HCT116 (cell line): ENCODE results near the gene NCKAP5. TPM values are rescaled to one million over a fixed set of nuclear protein-coding genes. Genes with fewer than 3 reads are reported as not detected.

ENCODE experiments used
- ATAC-seq: fragments of 200-7000 bp; cut with Tn5 transposase; 2 replicates; pipeline ENCODE4 v1.9.1; 2020; ENCODE audit warnings: mild to moderate bottlenecking, moderate library complexity
- BruUV-seq: library from RNA; stranded (reverse); fragments of 400-500 nt; replicated peaks from 2 replicates; lab custom pipeline; 2021; lab: Mats Ljungman, UMichigan
- CTCF ChIA-PET: fragments of 300-600 bp; sonication (Branson Sonifier 250); formaldehyde crosslinking; loops from one replicate; lab custom pipeline; 2021; ENCODE audit warnings: antibody characterized with exemption; lab: Charles Lee
- POLR2A ChIA-PET: fragments of 300-600, 350-600 bp; sonication (Branson Sonifier 250); formaldehyde crosslinking; loops from one replicate; lab custom pipeline; 2021; ENCODE audit warnings: antibody characterized with exemption; lab: Charles Lee
- RAD21 ChIA-PET, 2 experiments: fragments of 300-600 bp; sonication (Branson Sonifier 250); formaldehyde crosslinking; loops; one replicate each; lab custom pipeline; 2023; ENCODE audit warnings: low total read pairs in 2 of 2; ENCODE audit not compliant: uncharacterized antibody in 2 of 2, unreplicated experiment in 2 of 2, low non-redundant PET in 1 of 2; lab: Charles Lee
- DNase-seq: peaks from one replicate; pipeline ENCODE4 v3.0.0-alpha.2; 2010; ENCODE audit warnings: low read depth, low spot score
- H2AFZ ChIP-seq: fragments of 200-600 bp; shearing (Covaris generic), sonication (generic); 2 replicates; pipeline ENCODE4 v1.6.1; 2017; ENCODE audit warnings: low read depth, mixed run types, mixed read lengths, antibody characterized with exemption, low read length; ENCODE audit not compliant: poor library complexity, severe bottlenecking
- H3K27ac ChIP-seq: 2 replicates; pipeline ENCODE4 v1.5.1; 2012; ENCODE audit warnings: low read depth, low read length
- H3K27me3 ChIP-seq: fragments of 200-600 bp; sonication (generic); 2 replicates; pipeline ENCODE4 v1.6.1; 2016; ENCODE audit warnings: mixed run types, low read length, mixed read lengths; ENCODE audit not compliant: insufficient read depth
- H3K36me3 ChIP-seq, 2 experiments: fragments of 200-500 bp in 1 of 2; fragments of 200-600 bp in 1 of 2; sonication (Bioruptor generic) in 1 of 2; sonication (generic) in 1 of 2; 2 replicates each; pipeline versions ENCODE4 v1.5.1 to v1.6.1; 2014 to 2016; ENCODE audit warnings: low read length in 2 of 2, inconsistent platforms in 1 of 2, mixed read lengths in 1 of 2, mixed run types in 1 of 2; ENCODE audit not compliant: insufficient read depth in 2 of 2, control insufficient read depth in 1 of 2
- H3K4me1 ChIP-seq, 2 experiments: fragments of 200-600 bp in 1 of 2; sonication (generic) in 1 of 2; 2 replicates each; pipeline versions ENCODE4 v1.5.1 to v1.6.1; 2012 to 2017; ENCODE audit warnings: low read length in 2 of 2, inconsistent platforms in 1 of 2, mild to moderate bottlenecking in 1 of 2, mixed read lengths in 1 of 2, mixed run types in 1 of 2, moderate library complexity in 1 of 2; ENCODE audit not compliant: insufficient read depth in 2 of 2, control insufficient read depth in 1 of 2
- H3K4me2 ChIP-seq: fragments of 200-600 bp; sonication (generic); 2 replicates; pipeline ENCODE4 v1.6.1; 2017; ENCODE audit warnings: mixed run types, low read length, mixed read lengths
- H3K4me3 ChIP-seq, 2 experiments: fragments of 200-600 bp in 1 of 2; sonication (generic) in 1 of 2; replicated peaks in 1 of 2; 2 replicates each; pipeline ENCODE4 v1.5.1; 2011 to 2016; ENCODE audit warnings: low read length in 2 of 2, control low read depth in 1 of 2, low read depth in 1 of 2, mild to moderate bottlenecking in 1 of 2, mixed read lengths in 1 of 2, mixed run types in 1 of 2
- H3K79me2 ChIP-seq: fragments of 200-600 bp; sonication (generic); 2 replicates; pipeline ENCODE4 v1.6.1; 2017; ENCODE audit warnings: mild to moderate bottlenecking, mixed run types, low read length, moderate library complexity, mixed read lengths; ENCODE audit not compliant: insufficient read depth
- H3K9ac ChIP-seq: fragments of 200-600 bp; sonication (generic); 2 replicates; pipeline ENCODE4 v1.6.1; 2016; ENCODE audit warnings: low read length, mixed read lengths
- H3K9me2 ChIP-seq: fragments of 200-600 bp; sonication (generic), shearing (Covaris generic); 2 replicates; pipeline ENCODE4 v1.6.1; 2017; ENCODE audit warnings: mixed run types, mild to moderate bottlenecking, moderate library complexity; ENCODE audit not compliant: insufficient read depth
- H3K9me3 ChIP-seq, 2 experiments: fragments of 200-500 bp in 1 of 2; fragments of 200-600 bp in 1 of 2; sonication (Bioruptor generic) in 1 of 2; sonication (generic) in 1 of 2; 2 replicates each; pipeline ENCODE4 v1.6.1; 2014 to 2017; ENCODE audit warnings: low read length in 2 of 2, mixed read lengths in 2 of 2, inconsistent platforms in 1 of 2, low read depth in 1 of 2, mild to moderate bottlenecking in 1 of 2, mixed run types in 1 of 2, moderate library complexity in 1 of 2; ENCODE audit not compliant: control insufficient read depth in 1 of 2, insufficient read depth in 1 of 2
- H4K20me1 ChIP-seq: fragments of 200-600 bp; sonication (generic), shearing (Covaris generic); 2 replicates; pipeline ENCODE4 v1.6.1; 2017; ENCODE audit warnings: mixed run types, mild to moderate bottlenecking, moderate library complexity; ENCODE audit not compliant: insufficient read depth
- ATF3 ChIP-seq: IDR thresholded peaks from 2 replicates; pipeline ENCODE4 v1.6.1; 2012
- CBX3 ChIP-seq: IDR thresholded peaks from 2 replicates; pipeline ENCODE4 v1.6.1; 2012; ENCODE audit warnings: low read depth
- CEBPB ChIP-seq: IDR thresholded peaks from 2 replicates; pipeline ENCODE4 v1.6.1; 2012; ENCODE audit warnings: low read depth
- CTCF ChIP-seq, 3 experiments: fragments of 200-600 bp in 1 of 3; sonication (generic) in 1 of 3; IDR thresholded peaks in 2 of 3; conservative IDR thresholded peaks in 1 of 3; 2 replicates each; pipeline ENCODE4 v1.5.1; 2012 to 2017; ENCODE audit warnings: low read depth in 2 of 3, low read length in 2 of 3, antibody characterized with exemption in 1 of 3, borderline replicate concordance in 1 of 3, control low read depth in 1 of 3, mild to moderate bottlenecking in 1 of 3, mixed read lengths in 1 of 3, mixed run types in 1 of 3, moderate library complexity in 1 of 3; ENCODE audit not compliant: insufficient read depth in 1 of 3
- EGR1 ChIP-seq: IDR thresholded peaks from 2 replicates; pipeline ENCODE4 v1.6.1; 2012; ENCODE audit warnings: low read depth
- EZH2 ChIP-seq: fragments of 200-600 bp; sonication (generic); IDR thresholded peaks from 2 replicates; pipeline ENCODE4 v1.6.1; 2017; ENCODE audit warnings: antibody characterized with exemption, mixed run types
- POLR2A ChIP-seq: IDR thresholded peaks from 2 replicates; pipeline ENCODE4 v1.7.0; 2011; ENCODE audit warnings: borderline replicate concordance; ENCODE audit not compliant: insufficient read depth, insufficient read length; ENCODE audit errors: extremely low read depth
- REST ChIP-seq: IDR thresholded peaks from 2 replicates; pipeline ENCODE4 v1.6.1; 2012; ENCODE audit warnings: low read depth
- SIN3A ChIP-seq: IDR thresholded peaks from 2 replicates; pipeline ENCODE4 v1.6.1; 2012; ENCODE audit warnings: low read depth
- SRF ChIP-seq: IDR thresholded peaks from 2 replicates; pipeline ENCODE4 v1.6.1; 2012; ENCODE audit warnings: low read depth
- TCF7L2 ChIP-seq: IDR thresholded peaks from 2 replicates; pipeline ENCODE4 v1.7.0; 2011; ENCODE audit warnings: borderline replicate concordance, inconsistent platforms; ENCODE audit not compliant: insufficient read depth, insufficient read length; ENCODE audit errors: extremely low read depth
- YY1 ChIP-seq: IDR thresholded peaks from 2 replicates; pipeline ENCODE4 v1.6.1; 2011; ENCODE audit warnings: low read length, low read depth, moderate library complexity, mild to moderate bottlenecking; ENCODE audit not compliant: insufficient replicate concordance; ENCODE audit errors: extremely low read depth
- ZFX ChIP-seq: fragments of 450-650 bp; IDR thresholded peaks from 2 replicates; pipeline ENCODE4 v1.6.1; 2017
- intact Hi-C: fragments of 100-400 bp; cut with micrococcal nuclease; formaldehyde crosslinking; loops from 2 replicates; pipeline ENCODE4 v1.10.0; 2022
- total RNA-seq: library from RNA; stranded (reverse); gene quantifications from one replicate; pipeline ENCODE4 v1.2.1, GENCODE V29; 2021; ENCODE audit not compliant: unreplicated experiment
- TF ChIP-seq, protein P1 (sequence below): IDR thresholded peaks from 2 replicates; pipeline ENCODE4 v1.6.1; 2012

Gene NCKAP5
- total RNA-seq, 1 experiment from 2014 or later, result 0.30 TPM

DNA sequence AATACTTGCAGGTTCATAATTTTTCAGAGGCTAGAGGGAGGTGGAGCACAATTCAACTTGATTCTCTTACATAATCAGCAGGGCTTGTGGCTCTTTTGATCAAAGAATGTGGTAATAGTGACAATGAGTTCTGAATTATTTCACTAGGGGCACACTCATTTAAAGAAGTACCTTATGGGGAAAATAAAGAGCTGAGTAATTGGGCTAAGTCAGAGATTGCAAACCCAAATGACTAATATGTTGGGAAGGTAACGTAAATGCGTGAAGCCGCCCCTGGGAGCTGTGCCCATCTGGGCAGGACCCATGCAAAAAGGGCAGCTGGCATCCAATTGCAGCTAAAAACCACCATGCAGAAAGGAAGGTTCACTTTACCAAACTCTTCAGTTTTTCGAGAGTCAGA lies 35.3 kb downstream of the NCKAP5 start:
- RAD21 ChIA-PET, result no interaction called here
- H3K27ac ChIP-seq, result no peak overlapping the region
- H3K36me3 ChIP-seq, result no peaks in the 10 kb centered on the region
- ATAC-seq, result no peak
- intact Hi-C loops, result no loop called here
- H3K4me3 ChIP-seq, result no peak overlapping the region
- no peaks in the 10 kb centered on the region for H4K20me1 ChIP-seq
- no peaks in the 10 kb centered on the region for H3K27me3 ChIP-seq
- H3K9me3 ChIP-seq, result no peaks in the 10 kb centered on the region
- H3K9ac ChIP-seq, result no peak overlapping the region
- no peak overlapping the region for H3K4me2 ChIP-seq
- TF ChIP-seq CTCF (IDR thresholded peaks at IDR 0.05 in 2 of 3, conservative IDR thresholded peaks at IDR 0.05 in 1 of 3; ENCODE audit: borderline replicate concordance in 1 of 3, insufficient read depth in 1 of 3, low read depth in 2 of 3, low read length in 2 of 3), result no peak
- no peak for TF ChIP-seq EZH2
- TF ChIP-seq ZFX, result no peak
- no peak for TF ChIP-seq ATF3
- TF ChIP-seq REST, result no peak
- no peak for TF ChIP-seq POLR2A
- TF ChIP-seq YY1, result no peak
- TF ChIP-seq EGR1, result no peak
- no peak for TF ChIP-seq CBX3
- TF ChIP-seq TCF7L2, result no peak
- TF ChIP-seq, protein P1, sequence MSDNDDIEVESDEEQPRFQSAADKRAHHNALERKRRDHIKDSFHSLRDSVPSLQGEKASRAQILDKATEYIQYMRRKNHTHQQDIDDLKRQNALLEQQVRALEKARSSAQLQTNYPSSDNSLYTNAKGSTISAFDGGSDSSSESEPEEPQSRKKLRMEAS, result no peak
- TF ChIP-seq CEBPB, result no peak
- TF ChIP-seq SIN3A, result no peak
- TF ChIP-seq SRF, result no peak
- TF ChIP-seq, all 23 proteins: peak for 0
- Histone ChIP-seq H3K9me2 (no peaks in the 10 kb centered on the region), H2AFZ (no peak overlapping the region), H3K79me2 (no peaks in the 10 kb centered on the region), H3K4me1 (no peaks in the 10 kb centered on the region)
- no peak for DNase-seq
- CTCF ChIA-PET, result no interaction called here
- no TSS peak for BruUV-seq
- POLR2A ChIA-PET, result no interaction called here
